ENCODE results near the gene TBX4. TPM values are rescaled to one million over a fixed set of nuclear protein-coding genes. Genes with fewer than 3 reads are reported as not detected.

Gene TBX4
- total RNA-seq, 1 experiment from 2014 or later = not detected

GRCh38 chr17:61484174-61484573, 32.0 kb downstream of the TBX4 start:
- H3K14ac ChIP-seq (ENCODE audit: insufficient read depth, low read length) = no peak overlapping the region
- no peak overlapping the region for H3K27ac Mint-ChIP-seq
- H4K91ac ChIP-seq (ENCODE audit: insufficient read length, low read depth, low read length) = no peak overlapping the region
- WGBS (ENCODE audit: extremely low coverage, insufficient read length, low lambda C conversion rate) = no CpG with 5 or more reads among the region's 5 CpGs
- no peak for DNase-seq
- no peaks in the 10 kb centered on the region for H4K20me1 ChIP-seq (ENCODE audit: control insufficient read depth, insufficient read depth, insufficient read length)
- no peak overlapping the region for H3K18ac ChIP-seq (ENCODE audit: insufficient read length, low read depth, low read length)
- H2BK120ac ChIP-seq (ENCODE audit: low read depth, low read length, poor library complexity, severe bottlenecking) = no peak overlapping the region
- peaks cover 10 to 19% of the 10 kb centered on the region in 2 experiments for H3K4me1 Mint-ChIP-seq
- no peak overlapping the region for H2BK20ac ChIP-seq (ENCODE audit: low read depth, low read length, poor library complexity, severe bottlenecking)
- H3K36me3 Mint-ChIP-seq (ENCODE audit: insufficient read depth in 1 of 3, low read depth in 3 of 3) = no peaks in the 10 kb centered on the region
- no peak overlapping the region for H2BK15ac ChIP-seq (ENCODE audit: low read depth, low read length)
- peaks cover 4% of the 10 kb centered on the region for H3K27me3 Mint-ChIP-seq (ENCODE audit: low read depth)
- H3K79me2 ChIP-seq (ENCODE audit: insufficient read depth, low read length) = no peaks in the 10 kb centered on the region
- no peaks in the 10 kb centered on the region; the same call in 1 of the 2 replicates for H3K4me1 ChIP-seq (ENCODE audit: insufficient read depth, low read length)
- no peak overlapping the region for H3K4ac ChIP-seq (ENCODE audit: low read depth, low read length)
- peaks cover 3% of the 10 kb centered on the region for H3K23me2 ChIP-seq (ENCODE audit: insufficient read length, low read depth, low read length, poor library complexity, severe bottlenecking)
- H2BK12ac ChIP-seq (ENCODE audit: insufficient read length, low read depth, low read length) = no peak overlapping the region
- no peak overlapping the region for H4K8ac ChIP-seq (replicated peaks; ENCODE audit: insufficient read length, low read depth, low read length)
- no peaks in the 10 kb centered on the region for H3K27me3 ChIP-seq (ENCODE audit: insufficient read depth, low read length)
- H3K9me3 ChIP-seq (ENCODE audit: control insufficient read depth, low read depth, low read length) = no peaks in the 10 kb centered on the region
- H4K5ac ChIP-seq (ENCODE audit: insufficient read length, low read depth, low read length) = no peak overlapping the region
- no peak overlapping the region for H2AFZ ChIP-seq (ENCODE audit: low read length)
- no peak overlapping the region for H3K4me3 Mint-ChIP-seq
- TF ChIP-seq CTCF (conservative IDR thresholded peaks at IDR 0.05) = no peak
- H3K4me2 ChIP-seq (ENCODE audit: insufficient read depth, insufficient read length, low read length) = no peak overlapping the region
- no peaks in the 10 kb centered on the region for H3K79me1 ChIP-seq (ENCODE audit: insufficient read depth, low read depth, low read length, poor library complexity, severe bottlenecking)
- H2AK5ac ChIP-seq (ENCODE audit: insufficient read length, low read length) = no peak overlapping the region
- H3K9me3 Mint-ChIP-seq = no peaks in the 10 kb centered on the region; a peak in 1 of 5 replicates
- H3T11ph ChIP-seq (ENCODE audit: low read length) = no peak overlapping the region
- H3K23ac ChIP-seq (ENCODE audit: insufficient read length, low read depth, low read length) = no peak overlapping the region
- H2BK5ac ChIP-seq (ENCODE audit: insufficient read length, low read length) = no peak overlapping the region
- no peak overlapping the region for H3K9ac ChIP-seq (ENCODE audit: extremely low read depth, insufficient read length, low read length)
- no peak overlapping the region for H3K56ac ChIP-seq (ENCODE audit: insufficient read length, low read depth, low read length)
- H3K27ac ChIP-seq (ENCODE audit: insufficient read length, low read depth, low read length) = no peak overlapping the region

Data from H9 (cell line).